ENCODE results near the gene KCNAB1. TPM values are rescaled to one million over a fixed set of nuclear protein-coding genes. Genes with fewer than 3 reads are reported as not detected.
A peak's percentile ranks its signal among the peaks of the same experiment; 100 is the strongest.

The KCNAB1 gene
- total RNA-seq, 3 donors from 2014 or later (not counting 1 experiment from before 2014, with no cell fraction given), result not detected

DNA sequence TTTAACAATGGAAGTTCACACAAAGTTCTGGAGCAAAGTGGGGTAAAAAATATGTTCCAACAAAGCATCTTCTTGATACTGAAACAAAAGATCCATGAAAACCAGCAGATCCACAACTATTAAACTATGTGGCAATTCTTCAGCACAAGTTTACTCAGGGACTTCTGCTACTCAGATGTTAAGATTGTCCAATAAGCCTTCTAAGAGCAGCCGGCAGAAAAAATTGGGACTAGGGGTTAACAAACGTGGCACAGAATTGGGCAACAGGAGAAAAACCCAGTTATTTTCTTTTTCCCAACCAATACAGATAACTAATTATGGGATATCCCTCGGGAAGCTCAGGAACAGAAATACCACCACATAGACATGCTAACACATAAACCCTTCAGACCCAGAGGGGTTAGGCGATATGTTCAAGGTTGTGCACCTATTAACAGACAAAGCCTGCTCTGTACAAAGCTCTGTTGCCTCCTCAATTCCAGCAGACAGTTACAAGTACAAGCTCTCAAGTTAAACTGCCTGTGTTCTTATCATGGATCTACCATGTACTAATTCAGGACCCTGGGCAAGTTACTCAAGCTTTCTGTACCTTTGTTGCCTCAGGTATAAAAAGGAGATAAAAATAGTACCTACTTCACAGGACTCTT lies 427.8 kb downstream of the KCNAB1 start:
- Histone ChIP-seq H3K4me3 (ENCODE audit: low read length) (no peak overlapping the region), H3K27ac (ENCODE audit: low read length) (no peak overlapping the region), H3K9me3 (ENCODE audit: control insufficient read depth, insufficient read depth, low read length) (no peaks in the 10 kb centered on the region), H3K27me3 (ENCODE audit: control insufficient read depth, insufficient read depth, low read length) (no peaks in the 10 kb centered on the region), H3K36me3 (ENCODE audit: control insufficient read depth, insufficient read depth, low read length) (peaks cover 76% of the 10 kb centered on the region), H3K4me1 (ENCODE audit: control insufficient read depth, insufficient read depth, low read length) (no peaks in the 10 kb centered on the region)
- Mint-ChIP-seq H3K36me3 (peaks cover 40% of the 10 kb centered on the region), H3K9me3 (no peaks in the 10 kb centered on the region), H3K27ac (no peak overlapping the region), H3K27me3 (ENCODE audit: low read depth in 2 of 2) (no peaks in the 10 kb centered on the region), H3K4me1 (peaks cover 45 to 51% of the 10 kb centered on the region in 2 donors), H3K4me3 (no peak overlapping the region)
- WGBS (ENCODE audit: insufficient coverage), result 93% methylated on average over 4 of the region's 4 CpGs
- ATAC-seq, result no peak
- no peak for DNase-seq
- TF ChIP-seq, protein P1, sequence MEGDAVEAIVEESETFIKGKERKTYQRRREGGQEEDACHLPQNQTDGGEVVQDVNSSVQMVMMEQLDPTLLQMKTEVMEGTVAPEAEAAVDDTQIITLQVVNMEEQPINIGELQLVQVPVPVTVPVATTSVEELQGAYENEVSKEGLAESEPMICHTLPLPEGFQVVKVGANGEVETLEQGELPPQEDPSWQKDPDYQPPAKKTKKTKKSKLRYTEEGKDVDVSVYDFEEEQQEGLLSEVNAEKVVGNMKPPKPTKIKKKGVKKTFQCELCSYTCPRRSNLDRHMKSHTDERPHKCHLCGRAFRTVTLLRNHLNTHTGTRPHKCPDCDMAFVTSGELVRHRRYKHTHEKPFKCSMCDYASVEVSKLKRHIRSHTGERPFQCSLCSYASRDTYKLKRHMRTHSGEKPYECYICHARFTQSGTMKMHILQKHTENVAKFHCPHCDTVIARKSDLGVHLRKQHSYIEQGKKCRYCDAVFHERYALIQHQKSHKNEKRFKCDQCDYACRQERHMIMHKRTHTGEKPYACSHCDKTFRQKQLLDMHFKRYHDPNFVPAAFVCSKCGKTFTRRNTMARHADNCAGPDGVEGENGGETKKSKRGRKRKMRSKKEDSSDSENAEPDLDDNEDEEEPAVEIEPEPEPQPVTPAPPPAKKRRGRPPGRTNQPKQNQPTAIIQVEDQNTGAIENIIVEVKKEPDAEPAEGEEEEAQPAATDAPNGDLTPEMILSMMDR (IDR thresholded peaks at IDR 0.05), result no peak
- intact Hi-C loops (cut with micrococcal nuclease), result no loop called here

DNA sequence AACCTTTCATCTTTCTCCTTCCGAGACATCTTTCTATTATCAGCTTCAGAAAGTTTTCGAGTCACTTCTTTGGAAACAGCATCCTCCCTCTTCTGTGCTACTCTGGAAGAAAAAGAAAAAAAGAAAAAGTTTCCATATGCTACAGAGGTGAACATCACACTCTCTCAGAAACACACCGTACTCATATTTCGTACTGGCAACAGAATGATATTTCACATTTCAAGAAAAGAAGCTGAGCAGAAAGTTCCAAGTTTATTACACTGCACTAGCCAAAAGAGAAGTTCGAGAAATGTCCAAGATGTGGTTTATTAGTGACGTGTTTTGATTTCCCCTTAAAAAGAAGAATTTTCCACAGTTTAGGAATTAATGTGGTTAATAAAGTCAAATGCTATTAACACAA lies 428.5 kb downstream of the KCNAB1 start:
- no peaks in the 10 kb centered on the region for H3K27me3 ChIP-seq (ENCODE audit: control insufficient read depth, insufficient read depth, low read length)
- no peaks in the 10 kb centered on the region for H3K9me3 Mint-ChIP-seq
- intact Hi-C loops (cut with micrococcal nuclease), result no loop called here
- ATAC-seq, result no peak
- TF ChIP-seq, protein P1 (IDR thresholded peaks at IDR 0.05), result no peak
- H3K4me3 ChIP-seq (ENCODE audit: low read length), result no peak overlapping the region
- no peak for DNase-seq
- peaks cover 69% of the 10 kb centered on the region for H3K36me3 ChIP-seq (ENCODE audit: control insufficient read depth, insufficient read depth, low read length)
- 94% methylated on average over 3 of the region's 6 CpGs for WGBS (ENCODE audit: insufficient coverage)
- H3K36me3 Mint-ChIP-seq, result peaks cover 38% of the 10 kb centered on the region
- H3K9me3 ChIP-seq (ENCODE audit: control insufficient read depth, insufficient read depth, low read length), result no peaks in the 10 kb centered on the region
- H3K27ac Mint-ChIP-seq, result no peak overlapping the region
- peaks cover 1% of the 10 kb centered on the region for H3K4me1 ChIP-seq (ENCODE audit: control insufficient read depth, insufficient read depth, low read length)
- H3K4me3 Mint-ChIP-seq, result no peak overlapping the region
- peaks cover 52 to 59% of the 10 kb centered on the region in 2 donors for H3K4me1 Mint-ChIP-seq
- no peaks in the 10 kb centered on the region for H3K27me3 Mint-ChIP-seq (ENCODE audit: low read depth in 2 of 2)
- no peak overlapping the region for H3K27ac ChIP-seq (ENCODE audit: low read length)

DNA sequence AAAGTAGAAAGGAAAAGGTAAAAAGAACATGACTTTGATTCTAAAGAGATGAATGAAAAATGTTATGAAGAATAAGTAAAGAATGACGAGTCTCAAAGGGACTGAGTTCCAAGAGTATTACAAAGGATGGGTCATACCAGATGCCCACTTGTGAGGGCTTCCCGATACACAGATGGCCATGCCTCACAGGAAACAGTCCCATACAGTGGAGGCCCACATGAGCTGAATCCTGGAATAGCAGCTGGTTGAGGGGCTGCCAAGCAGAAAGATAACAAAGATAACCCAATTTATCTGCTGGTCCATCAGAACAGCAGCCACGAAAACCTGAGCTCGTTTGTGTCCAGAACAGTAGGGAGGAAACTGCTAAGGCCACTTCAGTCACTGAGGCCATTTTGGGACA lies 430.9 kb downstream of the KCNAB1 start:
- Mint-ChIP-seq H3K9me3 (no peaks in the 10 kb centered on the region), H3K4me3 (peak overlapping the region; percentile 2), H3K4me1 (peaks cover 59 to 67% of the 10 kb centered on the region in 2 donors), H3K36me3 (peaks cover 37% of the 10 kb centered on the region), H3K27me3 (ENCODE audit: low read depth in 2 of 2) (no peaks in the 10 kb centered on the region), H3K27ac (peak overlapping the region in 1 of 2 donors; percentile 37)
- no peak overlapping the region for H3K4me3 ChIP-seq (ENCODE audit: low read length)
- H3K9me3 ChIP-seq (ENCODE audit: control insufficient read depth, insufficient read depth, low read length), result no peaks in the 10 kb centered on the region
- peaks cover 52% of the 10 kb centered on the region for H3K36me3 ChIP-seq (ENCODE audit: control insufficient read depth, insufficient read depth, low read length)
- WGBS (ENCODE audit: insufficient coverage), result 94% methylated on average over 4 of the region's 4 CpGs
- TF ChIP-seq, protein P1 (IDR thresholded peaks at IDR 0.05), result no peak
- H3K27me3 ChIP-seq (ENCODE audit: control insufficient read depth, insufficient read depth, low read length), result no peaks in the 10 kb centered on the region
- no peak for DNase-seq
- H3K27ac ChIP-seq (ENCODE audit: low read length), result no peak overlapping the region
- intact Hi-C loops (cut with micrococcal nuclease), result loop anchor here (10.0 kb wide), 3 partner anchors 274 to 696 kb away; partner anchors contain the start of genes LEKR1 and SLC33A1
- no peak for ATAC-seq
- peaks cover 8% of the 10 kb centered on the region for H3K4me1 ChIP-seq (ENCODE audit: control insufficient read depth, insufficient read depth, low read length)

Data from natural killer cell (primary cell).